Choroid plexus epithelial cell (primary cell): ENCODE results near the gene HAPLN2.
A peak's percentile ranks its signal among the peaks of the same experiment; 100 is the strongest.
"Not testable (repeated sequence)": the region's sequence is repeated elsewhere in the genome, so short reads cannot be mapped to it uniquely, and the experiment has no call there.

Experiments used
- DNase-seq: peaks from one replicate; pipeline ENCODE4 v3.0.0-alpha.2; 2010; ENCODE audit warnings: low read depth
- H3K4me3 ChIP-seq: 2 replicates; pipeline ENCODE4 v1.5.1; 2011; ENCODE audit warnings: low read depth, mild to moderate bottlenecking, control low read depth, low read length, moderate library complexity
- CTCF ChIP-seq: conservative IDR thresholded peaks from 2 replicates; pipeline ENCODE4 v1.5.1; 2011; ENCODE audit warnings: low read depth, mild to moderate bottlenecking, control low read depth, inconsistent platforms, low read length, moderate library complexity

HAPLN2 gene

GRCh38 chr1:156598731-156599432 lies 20.3 kb upstream of the HAPLN2 start:
- no peak for TF ChIP-seq CTCF
- DNase-seq = no peak
- H3K4me3 ChIP-seq = no peak overlapping the region

GRCh38 chr1:156599811-156600210 lies 19.4 kb upstream of the HAPLN2 start:
- no peak overlapping the region for H3K4me3 ChIP-seq
- DNase-seq = no peak

GRCh38 chr1:156600733-156601121 lies 18.5 kb upstream of the HAPLN2 start:
- peak overlapping the region; percentile 87 for H3K4me3 ChIP-seq
- peak; percentile 26 for DNase-seq
- TF ChIP-seq CTCF = no peak

More at GRCh38 chr1:156599811-156600210, 19.4 kb upstream of the HAPLN2 start:
- no peak for TF ChIP-seq CTCF

GRCh38 chr1:156601122-156601830 lies 17.9 kb upstream of the HAPLN2 start, which contains the start of gene GPATCH4:
GPATCH4 (minus strand) TSS chr1:156601479.
- H3K4me3 ChIP-seq = peak within 1 kb of the TSS; percentile 87
- peak; percentile 93 for DNase-seq
- TF ChIP-seq CTCF = no peak

- no peak for TF ChIP-seq CTCF
- H3K4me3 ChIP-seq = peak overlapping the region; percentile 87
- no peak for DNase-seq
These were observed 17.3 kb upstream of the HAPLN2 start for GRCh38 chr1:156601892-156602291.

GRCh38 chr1:156602557-156602993 lies 16.6 kb upstream of the HAPLN2 start:
- H3K4me3 ChIP-seq = no peak overlapping the region
- DNase-seq = peak; percentile 42
- TF ChIP-seq CTCF = peak; percentile 55

GRCh38 chr1:156607344-156607743 lies 11.9 kb upstream of the HAPLN2 start:
- DNase-seq, H3K4me3 ChIP-seq: not testable (repeated sequence)
